ENCODE data around the gene DUSP11. TPM values are rescaled to one million over a fixed set of nuclear protein-coding genes. Genes with fewer than 3 reads are reported as not detected.
"Not testable (repeated sequence)": the region's sequence is repeated elsewhere in the genome, so short reads cannot be mapped to it uniquely, and the experiment has no call there.

The DUSP11 gene
- total RNA-seq, 1 donor from 2014 or later, result 26.8 TPM

GRCh38 chr2:73776381-73776780 lies 3.5 kb downstream of the DUSP11 start:
- DNase-seq (ENCODE audit: low read depth, low spot score), result no peak

- no peak for DNase-seq (ENCODE audit: low read depth, low spot score)
Measured at GRCh38 chr2:73772819-73773218, 7.1 kb downstream of the DUSP11 start.

GRCh38 chr2:73770725-73771124 lies 9.2 kb downstream of the DUSP11 start:
- DNase-seq (ENCODE audit: low read depth, low spot score), result no peak

GRCh38 chr2:73766994-73767393 lies 12.9 kb downstream of the DUSP11 start:
- DNase-seq (ENCODE audit: low read depth, low spot score), result no peak

- DNase-seq (ENCODE audit: low read depth, low spot score), result no peak
Measured at GRCh38 chr2:73766349-73766748, 13.6 kb downstream of the DUSP11 start.

GRCh38 chr2:73764945-73765344 lies 15.0 kb downstream of the DUSP11 start:
- DNase-seq (ENCODE audit: low read depth, low spot score), result no peak

DNA sequence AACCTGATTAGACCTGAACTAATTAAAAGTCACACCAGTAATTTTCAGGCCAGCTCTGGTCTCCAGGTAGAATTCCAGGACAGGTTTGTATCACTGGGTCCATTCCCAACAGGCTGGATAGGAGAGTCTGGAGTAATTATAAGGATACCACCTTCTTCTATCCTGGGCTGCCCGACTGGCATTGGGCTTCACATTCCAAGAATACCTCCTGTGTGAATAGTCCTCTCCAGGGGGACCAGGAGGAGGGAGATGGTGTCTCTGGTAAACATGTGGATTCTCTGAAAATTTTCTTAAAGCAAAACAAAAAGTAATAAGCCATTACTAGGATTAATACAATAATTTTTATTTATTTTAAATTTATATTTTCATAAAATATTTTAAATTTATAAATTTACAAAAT lies 17.3 kb downstream of the DUSP11 start:
- DNase-seq (ENCODE audit: low read depth, low spot score), result no peak

GRCh38 chr2:73759904-73760303 lies 20.0 kb downstream of the DUSP11 start:
- DNase-seq (ENCODE audit: low read depth, low spot score), result no peak

DNA sequence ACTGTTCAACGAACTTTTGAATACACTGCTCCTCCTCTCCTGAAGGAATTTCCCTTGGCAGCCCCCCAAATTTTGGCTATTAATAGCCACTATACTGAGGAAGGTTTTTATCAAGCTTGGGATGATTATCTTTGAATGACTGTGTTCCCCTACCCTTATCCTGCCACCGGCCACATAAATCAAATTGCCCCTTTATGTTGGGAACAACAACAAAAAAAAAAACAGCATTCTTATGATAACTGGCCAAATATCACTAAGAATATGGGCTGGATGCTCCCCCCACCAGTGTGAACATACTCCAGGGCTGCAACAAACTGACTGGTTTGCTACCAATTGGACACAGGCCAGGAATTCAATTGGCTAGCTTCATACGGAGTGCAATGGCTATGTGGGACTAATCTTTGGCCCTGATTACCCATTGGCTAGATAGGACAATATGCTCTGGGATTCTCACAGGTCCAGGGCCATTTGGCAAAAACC lies 20.6 kb downstream of the DUSP11 start:
- peak; percentile 64 for DNase-seq (ENCODE audit: low read depth, low spot score)

- DNase-seq (ENCODE audit: low read depth, low spot score), result not testable (repeated sequence)
Measured at GRCh38 chr2:73754332-73754731, 25.6 kb downstream of the DUSP11 start.

GRCh38 chr2:73749314-73749713 lies 30.6 kb downstream of the DUSP11 start:
- no peak for DNase-seq (ENCODE audit: low read depth, low spot score)

DNA sequence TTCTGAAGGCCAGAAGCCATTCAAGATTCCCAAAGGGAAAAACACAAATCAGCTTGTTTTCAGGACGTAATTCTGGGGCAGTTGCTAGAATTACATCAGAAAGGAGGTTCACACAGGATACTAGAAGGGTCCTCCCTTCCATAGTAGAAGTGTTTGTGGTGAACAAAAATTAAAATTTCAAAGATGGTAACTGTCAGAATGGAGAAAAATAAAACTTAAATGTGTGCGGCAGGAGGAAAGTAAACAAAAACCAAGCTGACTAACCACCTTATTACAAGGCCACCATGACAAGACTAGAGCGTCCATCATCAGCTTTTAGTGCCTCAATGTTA lies 33.1 kb downstream of the DUSP11 start:
- DNase-seq (ENCODE audit: low read depth, low spot score), result no peak

DNA sequence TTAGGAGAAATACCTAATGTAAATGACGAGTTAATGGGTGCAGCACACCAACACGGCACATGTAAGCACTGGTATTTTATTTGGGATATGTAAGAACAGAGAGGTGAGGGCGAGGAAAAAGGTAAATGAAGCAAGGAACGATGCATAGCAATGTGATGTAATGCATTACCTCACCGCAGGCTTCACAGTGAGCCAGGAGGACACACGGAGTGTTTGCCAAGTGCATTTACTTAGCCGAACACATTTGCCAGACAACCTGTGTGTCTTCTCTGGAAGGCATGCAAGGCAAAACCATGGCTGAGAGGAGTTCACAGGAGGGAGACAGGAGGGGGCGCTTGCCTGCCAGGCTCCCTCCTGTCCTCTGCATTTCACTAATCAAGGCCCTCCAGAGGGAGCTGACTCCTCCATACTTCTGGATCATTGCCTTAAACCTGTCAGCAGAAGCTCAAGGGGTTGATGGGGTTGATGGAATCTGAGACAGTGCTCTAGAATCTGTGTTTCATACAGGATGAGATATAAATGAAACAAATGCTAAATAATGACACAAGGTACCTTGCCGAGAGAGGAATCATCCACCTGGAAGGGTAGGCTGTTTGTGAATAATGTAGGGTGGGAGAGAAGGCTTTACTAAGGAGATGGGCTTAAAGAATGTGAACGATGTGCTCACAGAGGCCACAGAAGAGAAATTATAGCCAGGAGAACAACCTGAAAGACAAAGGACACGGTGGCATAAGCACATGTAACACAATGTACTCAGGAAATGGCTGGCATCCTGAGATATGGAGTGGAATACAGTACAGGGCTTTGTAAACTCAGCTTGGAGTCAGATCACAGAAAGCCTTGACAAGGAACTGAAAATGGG lies 33.7 kb downstream of the DUSP11 start:
- DNase-seq (ENCODE audit: low read depth, low spot score), result peak; percentile 88

GRCh38 chr2:73740767-73741166 lies 39.1 kb downstream of the DUSP11 start:
- no peak for DNase-seq (ENCODE audit: low read depth, low spot score)

DNA sequence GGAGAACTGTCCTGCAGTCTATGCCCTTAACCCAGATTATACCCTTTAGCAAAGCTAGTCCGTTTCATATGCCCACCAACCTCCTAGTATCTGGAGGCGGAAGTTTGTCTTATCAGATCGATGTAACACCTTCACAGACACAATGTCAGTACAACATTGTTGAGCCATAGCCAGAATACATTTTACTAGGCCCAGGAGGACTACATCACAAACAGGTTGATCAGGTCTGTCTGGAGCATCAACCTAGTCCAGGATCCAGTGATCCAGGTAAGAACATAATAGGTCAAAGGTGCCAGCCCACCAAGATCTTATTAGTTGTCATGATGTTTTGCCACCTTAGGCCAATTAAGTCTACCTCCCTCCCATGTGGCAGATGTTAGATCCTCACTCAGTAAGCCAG lies 40.8 kb downstream of the DUSP11 start:
- DNase-seq (ENCODE audit: low read depth, low spot score), result no peak

GRCh38 chr2:73736855-73737779 lies 42.8 kb downstream of the DUSP11 start, which contains the start of gene TPRKB:
Gene TPRKB (minus strand): TSS chr2:73737345. CDS start chr2:73734569, 2,776 bp downstream.
- DNase-seq (ENCODE audit: low read depth, low spot score), result peak; percentile 94

GRCh38 chr2:73736378-73736777 lies 43.5 kb downstream of the DUSP11 start:
- DNase-seq (ENCODE audit: low read depth, low spot score), result no peak

GRCh38 chr2:73730810-73731209 lies 49.1 kb downstream of the DUSP11 start:
- DNase-seq (ENCODE audit: low read depth, low spot score), result no peak

DNA sequence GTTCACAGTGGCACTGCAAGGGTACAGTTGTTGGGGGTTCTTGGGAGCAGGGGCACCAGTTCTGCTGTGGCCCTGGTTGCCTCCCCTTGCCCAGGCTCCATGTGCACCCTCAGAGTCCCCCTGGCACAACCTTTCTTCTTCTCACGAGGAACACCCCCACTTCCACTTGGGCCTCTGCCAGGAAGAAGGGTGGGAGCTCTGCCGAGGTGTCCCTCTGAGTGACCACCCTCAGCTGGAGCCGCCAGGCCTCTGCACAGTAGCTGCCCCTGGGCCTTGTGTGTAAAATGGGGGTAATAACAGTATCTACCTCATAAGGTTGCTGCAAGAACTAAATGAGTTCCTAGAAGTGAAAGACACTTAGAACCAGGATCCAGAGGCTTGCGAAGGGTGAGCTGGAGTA lies 51.2 kb downstream of the DUSP11 start:
- no peak for DNase-seq (ENCODE audit: low read depth, low spot score)

DNA sequence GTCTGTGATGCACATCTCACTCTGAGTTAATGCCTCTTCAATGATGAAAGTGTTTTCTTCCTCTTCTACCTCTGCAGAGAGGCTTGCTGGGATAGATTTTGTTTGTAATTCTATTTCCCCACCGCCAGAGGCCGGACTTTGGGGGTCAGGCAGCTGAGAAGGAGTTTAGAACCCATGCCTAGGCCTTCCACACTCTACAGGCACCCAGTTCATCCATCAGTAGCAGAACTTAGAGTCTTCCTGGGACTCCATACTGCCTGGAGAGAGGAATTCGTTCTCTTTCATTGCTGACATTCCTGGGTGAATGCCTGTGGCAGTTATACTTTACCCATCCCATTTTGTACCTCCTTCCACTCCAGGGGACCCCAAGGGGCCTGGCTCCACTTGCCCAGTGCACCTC lies 51.9 kb downstream of the DUSP11 start:
- no peak for DNase-seq (ENCODE audit: low read depth, low spot score)

GRCh38 chr2:73726657-73727056 lies 53.2 kb downstream of the DUSP11 start:
- not testable (repeated sequence) for DNase-seq (ENCODE audit: low read depth, low spot score)

All from pulmonary artery endothelial cell (primary cell).